Kidney capillary endothelial cell (primary cell): ENCODE results near the gene RP9.

Experiments
- DNase-seq: peaks from one replicate; pipeline ENCODE4 v3.0.0-alpha.2; 2018; ENCODE audit warnings: low spot score

The RP9 gene

GRCh38 chr7:33109005-33109757, at the start of gene RP9:
TSS of gene RP9 (minus strand) at chr7:33109404. CDS start at chr7:33109372, 32 bp downstream.
- DNase-seq, result peak; percentile 75

GRCh38 chr7:33157781-33158180, 48.6 kb upstream of the RP9 start:
- no peak for DNase-seq

- DNase-seq, result no peak
These were observed 48.1 kb upstream of the RP9 start for GRCh38 chr7:33157311-33157710.

- DNase-seq, result no peak
These were observed 47.2 kb upstream of the RP9 start for GRCh38 chr7:33156441-33156840.

DNA sequence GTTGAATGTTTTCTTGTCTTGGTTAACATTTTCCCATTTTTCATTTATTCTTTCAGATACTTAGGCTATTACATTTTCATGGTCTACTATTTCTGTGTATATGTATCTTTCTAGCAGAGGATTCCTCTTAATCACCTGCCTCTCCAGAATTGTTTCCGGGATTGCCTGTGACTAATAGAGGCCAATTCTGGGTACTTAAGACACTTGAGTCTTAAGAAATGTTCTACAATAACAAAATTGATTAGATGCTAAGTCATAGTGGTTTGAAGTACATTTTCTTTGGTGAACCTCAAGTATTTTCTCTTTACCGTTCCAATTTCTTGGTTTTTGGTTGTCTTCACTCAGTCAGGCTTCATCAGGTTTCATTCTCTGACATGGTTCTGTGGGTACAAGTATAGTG, 46.6 kb upstream of the RP9 start:
- DNase-seq, result no peak

DNA sequence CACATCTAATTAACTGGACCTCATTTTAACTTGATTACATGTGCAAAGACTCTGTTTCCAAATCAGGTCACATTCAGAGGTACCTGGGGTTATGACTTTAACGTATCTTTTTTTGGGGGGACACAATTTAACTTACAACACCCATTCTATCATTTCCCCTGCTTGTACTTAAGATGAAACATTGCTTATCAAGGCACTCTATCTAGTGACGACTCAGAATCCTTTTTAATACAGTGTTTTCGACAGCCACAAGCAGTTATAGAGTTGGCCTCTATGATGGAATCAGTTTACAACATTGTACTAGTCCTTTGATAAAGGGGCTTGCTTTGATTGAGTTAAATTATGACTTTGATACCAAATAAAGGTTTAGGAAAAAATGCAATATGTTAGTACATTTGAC, 42.9 kb upstream of the RP9 start:
- DNase-seq, result no peak

DNA sequence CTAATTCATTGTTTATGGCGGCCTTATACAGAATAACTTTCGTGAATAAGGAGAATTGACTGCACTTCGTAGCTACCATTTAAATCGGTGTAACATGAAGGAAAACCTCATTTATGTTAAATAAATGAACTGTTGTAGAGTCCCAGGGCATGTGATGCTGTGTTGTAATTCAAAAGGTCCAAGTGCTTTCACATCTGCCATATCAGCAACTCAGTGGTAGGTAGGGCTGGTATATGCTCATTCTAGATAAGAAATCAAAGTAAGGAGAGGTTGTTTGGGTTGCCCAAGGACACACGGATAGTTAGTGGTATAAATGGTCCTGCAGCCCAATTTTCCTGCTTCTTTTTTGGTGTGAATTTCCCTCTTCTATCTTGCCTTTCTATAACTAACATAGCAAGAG, 36.0 kb upstream of the RP9 start:
- DNase-seq, result no peak

- no peak for DNase-seq
These were observed 35.0 kb upstream of the RP9 start for GRCh38 chr7:33143996-33144718.

GRCh38 chr7:33142585-33142984, 33.4 kb upstream of the RP9 start:
- DNase-seq, result no peak

GRCh38 chr7:33137103-33137502, 27.9 kb upstream of the RP9 start:
- DNase-seq, result no peak

- no peak for DNase-seq
These were observed 21.0 kb upstream of the RP9 start for GRCh38 chr7:33130184-33130583.

- DNase-seq, result no peak
These were observed 20.6 kb upstream of the RP9 start for GRCh38 chr7:33129806-33130153.

DNA sequence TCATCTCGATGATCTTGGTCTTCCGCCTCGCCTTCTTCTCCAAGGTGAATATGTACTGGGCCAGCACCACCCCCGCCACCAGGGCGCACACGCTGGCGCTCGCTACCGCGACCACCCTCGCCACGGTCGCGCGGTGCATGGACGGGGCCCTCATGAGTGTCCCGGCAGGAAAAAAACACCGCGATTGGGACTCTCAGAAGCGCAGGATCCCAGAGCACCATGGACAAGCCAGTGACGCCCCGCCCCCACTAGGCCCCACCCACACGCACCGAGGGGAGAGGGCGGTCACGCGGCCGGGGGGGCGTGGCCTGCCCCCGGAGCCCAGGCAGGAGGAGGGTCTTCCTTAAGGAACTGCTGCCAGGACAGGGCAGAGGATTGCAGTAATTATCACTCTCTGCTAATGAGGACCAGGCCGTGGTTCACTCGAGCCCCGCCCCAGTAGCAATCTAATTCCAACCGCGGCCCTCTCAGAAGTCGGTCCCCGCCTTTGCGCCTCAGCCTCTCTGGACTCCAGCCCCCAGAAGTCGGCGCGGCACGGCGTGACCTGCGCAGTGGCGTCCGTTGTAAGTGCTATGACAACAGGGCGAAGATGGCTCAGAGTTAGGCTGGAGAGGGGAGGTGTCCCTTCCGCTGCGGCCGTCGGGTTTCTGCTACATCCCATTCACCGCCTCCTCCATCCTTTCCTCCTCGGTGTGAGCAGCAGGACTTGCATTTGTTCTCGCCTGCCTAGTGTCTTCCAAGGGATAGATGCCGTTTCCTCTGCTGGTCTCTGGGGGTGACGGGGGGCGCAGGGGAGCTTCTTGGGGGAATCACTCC, 20.0 kb upstream of the RP9 start, which contains the start of gene BBS9:
BBS9 (plus strand) TSS at position 575 of the 816 bp plus-strand sequence. CDS start 16,689 bp downstream, outside the sequence.
- DNase-seq, result peak; percentile 92

- no peak for DNase-seq
These were observed 19.4 kb upstream of the RP9 start for GRCh38 chr7:33128631-33128989.

- no peak for DNase-seq
These were observed 17.9 kb upstream of the RP9 start for GRCh38 chr7:33127085-33127484.

DNA sequence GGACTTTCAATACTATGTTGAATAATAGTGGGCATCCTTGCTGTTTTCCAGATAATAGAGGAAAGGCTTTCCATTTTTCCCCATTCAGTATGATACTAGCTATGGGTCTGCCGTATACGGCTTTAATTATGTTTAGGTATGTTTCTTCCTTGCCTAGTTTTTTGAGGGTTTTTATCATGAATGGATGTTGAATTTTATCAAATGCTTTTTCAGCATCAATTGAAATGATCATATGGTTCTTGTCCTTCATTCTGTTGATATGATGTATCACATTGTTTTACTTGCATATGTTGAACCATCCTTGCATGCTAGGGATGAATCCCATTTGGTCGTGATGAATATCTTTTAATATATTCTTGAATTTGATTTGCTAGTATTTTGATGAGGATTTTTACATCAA, 9.2 kb upstream of the RP9 start:
- DNase-seq, result no peak

- no peak for DNase-seq
These were observed 5.8 kb upstream of the RP9 start for GRCh38 chr7:33114976-33115375.

DNA sequence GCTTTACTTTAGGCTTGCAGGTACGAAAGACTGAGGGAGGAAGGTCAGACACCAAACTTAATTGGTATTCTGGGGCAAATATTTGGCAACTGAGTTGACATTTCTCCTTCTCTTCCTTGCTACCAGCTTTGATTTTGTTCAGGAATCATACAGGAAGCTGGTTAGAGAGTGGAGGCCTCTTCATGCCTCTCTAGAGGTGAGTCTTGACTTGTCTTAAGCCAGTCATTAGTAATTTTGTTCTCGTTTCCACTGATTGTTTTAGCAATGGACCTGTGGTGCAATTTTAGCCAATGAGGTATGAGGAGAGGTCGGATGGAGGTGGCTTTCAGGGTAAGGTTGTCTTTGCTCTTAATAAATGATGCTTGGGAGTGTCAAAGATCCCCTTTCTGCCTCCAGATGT, 2.4 kb upstream of the RP9 start:
- DNase-seq, result no peak

GRCh38 chr7:33109758-33110238, 594 bp upstream of the RP9 start:
- DNase-seq, result no peak

DNA sequence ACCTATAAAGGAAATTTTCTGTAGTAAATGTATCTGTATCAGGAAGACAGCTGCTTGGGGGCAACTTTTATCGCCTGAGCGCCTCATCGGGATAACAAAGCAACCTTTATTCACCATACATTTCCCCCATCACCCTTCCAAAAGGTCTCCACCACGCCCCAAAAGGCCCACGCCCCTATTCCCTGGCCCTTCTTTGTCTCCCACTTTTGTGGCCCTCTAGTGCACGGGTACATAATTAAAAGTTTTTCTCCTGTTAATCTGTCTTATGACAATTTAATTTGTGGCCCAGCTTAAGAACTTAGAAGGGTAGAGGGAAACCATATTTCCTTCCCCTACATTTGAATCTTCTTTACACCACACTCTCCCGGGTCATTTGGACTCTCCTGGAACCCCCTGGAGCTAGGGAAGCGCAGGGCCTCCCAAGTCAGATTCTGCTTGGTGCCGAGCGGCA, 625 bp downstream of the RP9 start:
- DNase-seq, result no peak

DNA sequence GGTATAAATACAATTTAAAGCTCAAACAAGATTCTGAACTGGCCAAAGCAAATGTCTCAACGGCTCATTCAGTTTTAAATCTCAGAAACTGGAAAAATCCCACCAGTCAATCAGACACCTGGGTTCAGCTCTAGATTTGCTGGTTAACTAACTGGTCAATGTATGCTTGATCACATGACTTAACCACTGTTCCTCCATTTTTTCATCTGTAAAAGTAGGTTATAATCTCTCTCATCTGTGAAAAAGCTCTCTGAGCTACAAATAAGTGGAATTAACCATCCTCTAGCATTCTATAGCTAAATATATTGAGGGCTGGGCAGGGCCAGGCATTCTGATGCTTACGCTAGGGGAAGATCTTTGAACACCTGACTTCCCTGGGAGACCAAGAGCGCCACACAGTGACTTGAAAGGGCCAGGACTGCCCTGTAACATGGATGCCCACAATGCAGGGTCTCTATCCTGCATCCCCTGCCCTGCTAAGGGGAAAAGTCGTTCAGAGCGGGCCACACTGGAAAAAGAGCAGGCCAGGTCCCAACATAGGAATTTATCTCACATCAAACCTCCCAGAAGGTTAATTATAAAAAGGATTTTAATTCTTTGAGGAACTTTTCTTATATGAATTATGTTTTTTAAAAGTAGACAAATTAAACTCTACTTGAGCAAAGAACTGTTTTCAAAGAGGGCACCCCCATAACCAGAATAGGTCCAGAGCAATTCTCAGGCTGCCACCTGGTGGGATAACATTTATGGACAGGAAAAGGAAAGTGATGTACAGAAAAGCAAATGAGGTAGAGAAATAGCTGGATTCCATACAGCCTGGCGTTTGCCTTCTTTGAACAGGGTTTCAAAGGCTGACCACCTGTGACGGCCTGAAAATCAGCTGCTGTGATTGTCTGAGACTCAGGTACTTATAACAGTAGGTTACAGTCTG, 1.8 kb downstream of the RP9 start:
- DNase-seq, result peak; percentile 51

DNA sequence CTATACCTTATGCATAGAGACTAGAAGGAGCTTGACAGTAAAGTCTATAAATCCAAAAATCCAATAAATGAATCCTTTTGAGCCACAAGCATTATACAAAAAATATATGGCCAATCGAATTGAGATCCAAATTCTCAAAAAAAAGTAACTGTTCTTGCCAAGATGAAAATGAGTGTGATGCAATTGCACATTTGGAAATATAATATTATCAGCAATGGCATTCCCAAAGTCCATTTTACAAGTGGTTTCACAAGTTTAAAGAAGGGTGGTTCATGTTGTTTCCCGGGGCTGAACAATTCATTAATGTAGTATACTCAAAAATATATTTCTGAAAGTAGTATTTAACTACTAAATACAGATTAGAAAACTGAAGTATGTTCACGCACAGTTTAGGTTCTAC, 7.3 kb downstream of the RP9 start:
- no peak for DNase-seq
